HG03045 (cell line): Measurements from ENCODE around the gene ASTN1.

Experiments used
- ATAC-seq: cut with Tn5 transposase; IDR thresholded peaks from one replicate; pipeline ENCODE4 v1.9.1; 2021; ENCODE audit warnings: mild to moderate bottlenecking, moderate library complexity; ENCODE audit not compliant: unreplicated experiment

Gene ASTN1

GRCh38 chr1:176847052-176847451, 317.5 kb downstream of the ASTN1 start:
- ATAC-seq = no peak

DNA sequence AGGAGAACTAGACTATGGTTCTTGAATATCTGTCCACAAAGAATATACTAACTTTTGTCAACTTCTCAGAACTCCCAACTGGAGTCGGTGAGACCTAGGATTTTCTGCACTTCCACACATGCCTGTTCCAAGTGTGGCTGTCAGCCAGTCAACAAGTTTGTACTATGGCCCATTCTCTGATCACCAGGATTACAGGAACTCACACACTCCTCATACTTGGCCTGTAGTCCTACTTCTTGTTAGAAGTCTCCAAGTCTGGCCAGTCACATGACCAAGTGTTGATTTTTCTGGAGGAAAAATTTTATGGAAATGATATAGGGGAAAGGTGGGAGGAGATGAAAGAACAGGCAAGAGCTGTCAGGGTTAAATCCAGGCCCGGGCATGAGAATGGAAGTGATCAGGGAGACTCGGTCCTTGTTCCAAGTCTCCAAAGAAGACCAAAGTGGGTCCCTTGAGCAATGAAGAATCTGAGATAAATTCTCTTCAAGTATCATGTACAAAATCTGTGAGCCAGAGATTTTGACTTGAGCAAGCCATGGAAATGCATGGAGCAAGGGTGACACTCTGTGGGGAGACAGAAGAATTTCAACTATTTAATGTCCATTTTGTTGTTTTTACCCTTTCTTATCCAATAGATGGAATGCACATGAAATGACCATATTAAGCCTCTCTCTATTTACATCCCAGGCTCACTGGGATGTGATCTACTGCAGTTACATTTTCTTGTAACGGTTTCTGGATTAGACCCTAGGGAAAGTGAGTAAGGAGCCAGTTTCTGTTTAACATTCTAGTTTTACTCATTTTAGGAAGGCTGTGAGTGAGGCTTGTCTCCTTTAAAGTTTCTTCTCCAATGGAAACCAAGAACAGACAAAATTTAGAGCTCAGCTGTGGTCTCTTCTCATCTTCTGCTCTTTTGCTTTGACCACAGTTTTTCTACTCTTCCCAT, 320.9 kb downstream of the ASTN1 start:
- ATAC-seq = no peak

DNA sequence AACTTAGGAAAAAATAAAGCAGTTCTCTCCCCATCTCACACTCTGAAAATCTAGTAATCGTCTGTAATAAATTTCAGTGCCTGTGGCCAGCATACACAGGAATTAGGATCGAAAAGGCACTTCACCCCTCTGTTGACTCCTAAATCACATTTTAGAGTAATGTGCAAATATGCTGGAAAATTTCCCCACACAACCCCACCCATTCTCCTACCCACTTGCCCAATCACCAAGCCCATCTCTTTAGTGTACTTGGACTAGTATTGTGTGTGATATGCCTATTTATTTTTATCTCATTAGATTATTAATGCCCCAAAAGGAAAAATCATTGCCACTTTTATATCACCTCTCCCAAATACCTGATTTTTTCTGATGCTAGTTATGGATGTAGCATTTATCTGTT, 323.3 kb downstream of the ASTN1 start:
- ATAC-seq = no peak

GRCh38 chr1:176839216-176839615, 325.3 kb downstream of the ASTN1 start:
- no peak for ATAC-seq

DNA sequence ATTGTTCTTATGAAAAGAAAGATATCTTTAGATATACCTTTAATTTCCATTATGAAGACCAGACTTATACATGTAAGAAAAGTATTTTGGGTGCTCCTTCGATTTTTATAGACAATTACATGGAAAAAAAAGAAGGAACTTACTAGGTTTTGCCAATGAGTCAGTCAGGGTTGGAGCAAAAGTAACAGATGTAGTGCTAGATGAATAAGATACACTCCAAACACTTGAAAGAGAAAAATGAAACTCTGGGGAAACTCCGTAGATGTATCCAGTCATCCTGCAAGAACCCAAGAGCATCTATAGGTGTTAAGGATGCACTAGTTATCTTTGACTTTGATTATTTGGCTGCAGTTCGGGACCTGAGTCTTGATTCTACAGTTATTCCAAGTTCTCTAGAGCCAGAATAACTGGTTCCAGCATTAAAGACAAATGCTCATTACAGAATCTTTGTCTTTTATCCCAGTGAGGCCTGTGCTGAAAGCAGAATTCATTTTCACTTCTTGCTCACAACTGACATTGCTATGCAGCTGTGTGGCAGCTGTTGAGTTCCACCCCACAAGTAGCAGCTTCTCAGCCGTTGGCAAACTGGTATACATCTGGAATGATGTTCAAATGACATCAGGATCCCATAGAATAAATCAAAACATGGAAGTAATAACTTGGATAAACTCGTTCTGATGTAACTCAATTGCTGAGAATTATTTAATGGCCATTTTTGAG, 326.1 kb downstream of the ASTN1 start:
- ATAC-seq = no peak

DNA sequence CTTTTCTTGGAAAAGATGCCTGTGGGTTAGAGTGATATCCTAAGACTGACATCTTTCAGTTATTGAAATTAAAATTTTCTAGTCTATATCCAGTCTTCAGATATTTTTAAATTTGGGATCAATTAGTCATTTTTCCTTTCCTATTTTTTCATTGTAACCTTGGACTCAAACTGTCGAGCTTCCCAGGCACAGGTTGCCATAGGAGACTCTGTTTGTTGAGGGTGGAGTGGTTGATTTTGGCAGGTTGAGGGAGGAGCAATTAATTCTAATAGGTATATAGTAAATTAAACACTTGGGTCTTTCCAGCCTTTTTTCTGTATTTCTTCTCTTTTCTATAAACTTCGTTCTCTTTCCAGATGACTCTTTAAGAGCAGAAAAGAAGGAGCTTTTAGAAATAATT, 326.8 kb downstream of the ASTN1 start:
- ATAC-seq = no peak

- no peak for ATAC-seq
Observed at GRCh38 chr1:176831150-176831549, 333.4 kb downstream of the ASTN1 start.

GRCh38 chr1:176829261-176829660, 335.3 kb downstream of the ASTN1 start:
- ATAC-seq = no peak

DNA sequence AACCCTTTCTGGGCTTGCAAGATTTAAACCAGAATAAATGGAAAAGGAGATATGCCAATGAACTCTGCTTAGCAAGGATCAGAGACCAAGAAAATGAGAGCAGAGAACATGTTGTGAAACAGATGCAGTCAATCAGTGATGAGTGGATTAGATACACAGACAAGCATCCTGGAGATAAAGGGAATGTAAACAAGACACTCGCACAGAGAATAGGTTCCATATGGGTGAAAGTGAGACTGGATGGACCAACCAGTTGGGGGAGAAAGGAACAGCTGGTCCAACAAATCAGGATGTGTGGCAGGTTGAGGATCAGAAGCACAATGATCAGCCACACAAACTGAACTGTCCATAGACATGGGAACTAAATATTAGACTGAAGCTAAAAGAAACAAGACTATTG, 338.2 kb downstream of the ASTN1 start:
- ATAC-seq = no peak

DNA sequence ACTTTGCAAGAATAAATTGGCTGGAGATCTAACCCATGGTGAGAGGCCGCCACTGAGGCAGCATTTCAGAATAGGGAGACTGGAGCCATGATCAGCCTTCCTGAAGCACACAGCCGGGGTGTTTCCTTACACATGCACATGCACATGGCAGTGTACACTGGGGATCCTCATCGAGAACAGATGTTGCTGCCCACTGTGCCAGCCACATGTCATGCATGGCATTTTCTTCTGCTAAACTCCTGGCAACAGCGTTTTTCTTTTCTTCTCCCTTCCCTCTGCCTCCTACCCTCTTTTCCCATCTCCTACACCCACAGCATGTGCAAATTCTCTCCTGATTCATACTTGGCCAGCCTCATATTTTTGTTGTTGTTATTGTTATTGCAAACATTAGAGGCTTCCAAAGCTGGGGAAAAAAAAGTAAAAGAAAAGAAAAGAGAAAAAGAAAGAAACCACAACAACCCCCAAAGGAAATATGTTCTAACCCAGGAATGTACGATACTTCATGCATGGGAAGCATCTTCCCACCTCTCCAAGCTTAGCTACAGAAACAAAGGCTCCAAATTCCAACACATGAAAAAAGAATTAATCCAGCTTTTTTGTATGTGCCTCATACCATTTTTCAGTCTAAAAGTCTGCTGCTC, 344.0 kb downstream of the ASTN1 start:
- no peak for ATAC-seq

DNA sequence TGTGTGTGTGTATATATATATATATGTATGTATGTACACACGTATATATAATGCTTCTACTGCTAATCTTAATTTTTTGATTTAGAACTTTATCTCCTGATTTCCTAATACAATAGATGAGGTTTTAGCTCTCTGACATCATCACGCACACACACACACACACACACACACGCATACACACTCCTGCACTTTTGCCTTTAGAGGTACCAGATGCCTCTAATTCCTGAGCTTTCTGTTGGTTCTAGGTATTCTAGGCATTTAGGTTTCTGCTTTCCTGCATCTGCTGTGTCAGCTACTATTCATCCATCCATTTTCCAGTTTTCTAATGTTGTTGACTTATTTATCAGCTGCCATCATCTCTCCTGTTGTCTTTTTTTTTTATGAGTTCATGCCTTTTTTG, 348.3 kb downstream of the ASTN1 start:
- ATAC-seq = no peak

DNA sequence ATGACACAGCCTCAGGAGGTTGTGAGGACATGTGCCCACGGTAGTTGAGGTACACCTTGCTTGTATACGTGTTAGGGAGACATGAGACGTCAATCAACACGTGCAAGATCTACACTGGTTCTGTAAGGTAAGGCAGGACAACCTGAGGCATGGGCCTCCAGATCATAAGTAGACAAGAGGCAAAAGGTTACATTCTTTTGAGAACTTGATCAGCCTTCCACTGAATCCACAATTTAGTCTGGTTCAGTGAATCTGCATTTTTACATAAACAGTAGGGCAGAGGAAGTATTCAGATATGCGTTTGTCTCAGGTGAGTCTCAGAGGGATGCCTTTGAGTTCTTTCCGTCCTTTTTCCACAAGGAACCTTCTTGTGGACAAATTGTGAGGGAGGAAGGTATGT, 348.9 kb downstream of the ASTN1 start:
- no peak for ATAC-seq

GRCh38 chr1:176811511-176812288, 352.8 kb downstream of the ASTN1 start:
- no peak for ATAC-seq

DNA sequence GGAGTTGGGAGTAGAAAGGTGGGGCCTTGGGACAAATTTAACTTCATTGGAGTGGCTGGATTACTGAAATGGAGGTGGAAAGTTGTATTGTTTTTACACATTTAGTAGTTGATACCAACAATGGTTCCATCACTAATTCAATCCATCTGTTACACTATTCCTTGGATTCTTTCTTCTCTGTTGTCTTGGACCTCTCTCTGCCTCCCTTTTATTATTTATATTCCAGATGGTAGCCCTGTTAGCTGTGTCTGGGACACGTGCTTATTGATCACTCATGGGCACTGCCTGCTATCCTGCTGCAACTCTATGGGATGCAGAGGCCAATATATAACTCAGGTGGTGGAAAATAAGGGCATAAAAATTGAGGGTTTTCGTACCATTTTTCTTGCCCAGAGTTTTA, 355.2 kb downstream of the ASTN1 start:
- ATAC-seq = no peak
